ENCODE results near the gene IGSF23. TPM values are rescaled to one million over a fixed set of nuclear protein-coding genes. Genes with fewer than 3 reads are reported as not detected.

The IGSF23 gene
- total RNA-seq, 1 donor from 2014 or later: not detected

- Mint-ChIP-seq H3K4me3 (ENCODE audit: unreplicated experiment) (no peak overlapping the region), H3K27me3 (ENCODE audit: unreplicated experiment) (peaks cover 5% of the 10 kb centered on the region), H3K27ac (ENCODE audit: unreplicated experiment) (no peak overlapping the region), H3K4me1 (ENCODE audit: unreplicated experiment) (no peaks in the 10 kb centered on the region), H3K9me3 (ENCODE audit: unreplicated experiment) (no peaks in the 10 kb centered on the region), H3K36me3 (ENCODE audit: low read depth, unreplicated experiment) (peaks cover 9% of the 10 kb centered on the region)
- TF ChIP-seq CTCF (IDR thresholded peaks at IDR 0.05; ENCODE audit: unreplicated experiment): no peak
- no peak for DNase-seq (ENCODE audit: low spot score)
Observed at GRCh38 chr19:44645407-44646048, 32.2 kb downstream of the IGSF23 start.

- H3K27ac Mint-ChIP-seq (ENCODE audit: unreplicated experiment): no peak overlapping the region
- H3K27me3 Mint-ChIP-seq (ENCODE audit: unreplicated experiment): peaks cover 5% of the 10 kb centered on the region
- H3K9me3 Mint-ChIP-seq (ENCODE audit: unreplicated experiment): no peaks in the 10 kb centered on the region
- H3K4me3 Mint-ChIP-seq (ENCODE audit: unreplicated experiment): no peak overlapping the region
- H3K36me3 Mint-ChIP-seq (ENCODE audit: low read depth, unreplicated experiment): peaks cover 12% of the 10 kb centered on the region
- H3K4me1 Mint-ChIP-seq (ENCODE audit: unreplicated experiment): no peaks in the 10 kb centered on the region
- no peak for TF ChIP-seq CTCF (IDR thresholded peaks at IDR 0.05; ENCODE audit: unreplicated experiment)
- no peak for DNase-seq (ENCODE audit: low spot score)
Observed at GRCh38 chr19:44646049-44646416, 32.7 kb downstream of the IGSF23 start.

GRCh38 chr19:44647144-44647543 lies 33.8 kb downstream of the IGSF23 start:
- no peaks in the 10 kb centered on the region for H3K9me3 Mint-ChIP-seq (ENCODE audit: unreplicated experiment)
- H3K27me3 Mint-ChIP-seq (ENCODE audit: unreplicated experiment): peaks cover 5% of the 10 kb centered on the region
- H3K4me3 Mint-ChIP-seq (ENCODE audit: unreplicated experiment): no peak overlapping the region
- peaks cover 17% of the 10 kb centered on the region for H3K36me3 Mint-ChIP-seq (ENCODE audit: low read depth, unreplicated experiment)
- no peak overlapping the region for H3K27ac Mint-ChIP-seq (ENCODE audit: unreplicated experiment)
- no peak for DNase-seq (ENCODE audit: low spot score)
- TF ChIP-seq CTCF (IDR thresholded peaks at IDR 0.05; ENCODE audit: unreplicated experiment): no peak
- H3K4me1 Mint-ChIP-seq (ENCODE audit: unreplicated experiment): no peaks in the 10 kb centered on the region

GRCh38 chr19:44648631-44649251 lies 35.4 kb downstream of the IGSF23 start:
- no peaks in the 10 kb centered on the region for H3K9me3 Mint-ChIP-seq (ENCODE audit: unreplicated experiment)
- DNase-seq (ENCODE audit: low spot score): no peak
- no peak overlapping the region for H3K27ac Mint-ChIP-seq (ENCODE audit: unreplicated experiment)

More at GRCh38 chr19:44648631-44649251, 35.4 kb downstream of the IGSF23 start:
- TF ChIP-seq CTCF (IDR thresholded peaks at IDR 0.05; ENCODE audit: unreplicated experiment): no peak
- peaks cover 17% of the 10 kb centered on the region for H3K36me3 Mint-ChIP-seq (ENCODE audit: low read depth, unreplicated experiment)
- H3K4me1 Mint-ChIP-seq (ENCODE audit: unreplicated experiment): no peaks in the 10 kb centered on the region
- H3K4me3 Mint-ChIP-seq (ENCODE audit: unreplicated experiment): no peak overlapping the region
- H3K27me3 Mint-ChIP-seq (ENCODE audit: unreplicated experiment): peaks cover 6% of the 10 kb centered on the region

Measured in endothelial cell (in vitro differentiated cells).